Fibroblast of lung (primary cell): Measurements from ENCODE around the gene BEX2.
"Not testable (repeated sequence)": the region's sequence is repeated elsewhere in the genome, so short reads cannot be mapped to it uniquely, and the experiment has no call there.

Experiments
- CTCF ChIP-seq, 2 donors: IDR thresholded peaks in 1 of 2; conservative IDR thresholded peaks in 1 of 2; 1 replicate in 1 of 2; 2 replicates in 1 of 2; pipeline ENCODE4 v1.5.1; 2011 to 2012; ENCODE audit warnings: low read length in 2 of 2, control low read depth in 1 of 2, inconsistent platforms in 1 of 2, low read depth in 1 of 2, mild to moderate bottlenecking in 1 of 2
- EZH2 ChIP-seq: IDR thresholded peaks from 2 replicates; pipeline ENCODE4 v1.5.1; 2012; ENCODE audit warnings: low read length, control low read depth, mild to moderate bottlenecking; ENCODE audit errors: missing control alignments

DNA sequence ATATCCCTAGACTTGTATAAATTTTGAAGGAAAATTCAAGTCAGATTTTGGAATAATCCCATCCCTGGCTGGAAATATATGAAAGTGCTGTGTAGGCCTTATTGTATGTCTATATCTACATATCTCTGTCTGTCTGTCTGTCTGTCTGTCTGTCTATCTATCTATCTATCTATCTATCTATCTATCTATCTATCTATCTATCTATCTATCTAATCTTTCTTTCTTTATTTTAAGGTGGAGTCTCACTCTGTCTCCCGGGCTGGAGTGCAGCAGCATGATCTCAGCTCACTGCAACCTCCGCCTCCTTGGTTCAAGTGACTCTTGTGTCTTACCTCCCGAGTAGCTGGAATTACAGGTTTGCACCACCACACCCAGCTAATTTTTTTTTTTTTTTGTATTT, 48.8 kb upstream of the BEX2 start:
- TF ChIP-seq CTCF (conservative IDR thresholded peaks at IDR 0.05 in 1 of 2, IDR thresholded peaks at IDR 0.05 in 1 of 2; ENCODE audit: low read depth in 1 of 2, low read length in 2 of 2); EZH2: not testable (repeated sequence)
